Measurements from ENCODE around the gene TIMM50.

DNA sequence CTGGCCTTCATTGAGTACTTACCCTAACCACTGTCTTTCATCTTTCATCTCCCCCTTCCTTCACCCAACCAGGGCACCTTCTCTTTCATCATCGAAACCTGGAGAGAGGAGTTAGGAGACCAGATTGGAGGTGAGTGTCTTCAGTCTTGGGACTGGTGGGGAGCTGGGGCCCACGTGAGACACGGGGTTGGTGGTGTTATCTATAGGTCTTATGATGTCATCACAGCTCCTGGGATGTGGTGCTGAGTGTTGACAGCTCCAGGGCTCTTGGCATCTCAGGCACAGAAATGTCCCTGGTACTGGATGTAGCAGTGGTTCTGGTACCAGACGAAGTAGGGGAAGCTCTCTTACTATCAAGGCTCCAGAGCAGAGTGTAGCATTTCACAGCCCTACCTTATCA is 19.9 kb downstream of the TIMM50 start:
- TF ChIP-seq, protein P1, sequence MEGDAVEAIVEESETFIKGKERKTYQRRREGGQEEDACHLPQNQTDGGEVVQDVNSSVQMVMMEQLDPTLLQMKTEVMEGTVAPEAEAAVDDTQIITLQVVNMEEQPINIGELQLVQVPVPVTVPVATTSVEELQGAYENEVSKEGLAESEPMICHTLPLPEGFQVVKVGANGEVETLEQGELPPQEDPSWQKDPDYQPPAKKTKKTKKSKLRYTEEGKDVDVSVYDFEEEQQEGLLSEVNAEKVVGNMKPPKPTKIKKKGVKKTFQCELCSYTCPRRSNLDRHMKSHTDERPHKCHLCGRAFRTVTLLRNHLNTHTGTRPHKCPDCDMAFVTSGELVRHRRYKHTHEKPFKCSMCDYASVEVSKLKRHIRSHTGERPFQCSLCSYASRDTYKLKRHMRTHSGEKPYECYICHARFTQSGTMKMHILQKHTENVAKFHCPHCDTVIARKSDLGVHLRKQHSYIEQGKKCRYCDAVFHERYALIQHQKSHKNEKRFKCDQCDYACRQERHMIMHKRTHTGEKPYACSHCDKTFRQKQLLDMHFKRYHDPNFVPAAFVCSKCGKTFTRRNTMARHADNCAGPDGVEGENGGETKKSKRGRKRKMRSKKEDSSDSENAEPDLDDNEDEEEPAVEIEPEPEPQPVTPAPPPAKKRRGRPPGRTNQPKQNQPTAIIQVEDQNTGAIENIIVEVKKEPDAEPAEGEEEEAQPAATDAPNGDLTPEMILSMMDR (IDR thresholded peaks at IDR 0.05), result no peak
- no peak for TF ChIP-seq POLR2A (IDR thresholded peaks at IDR 0.05)

Data from tibial nerve (tissue), 3 donors.